Nephron progenitor cell (in vitro differentiated cells): ENCODE results near the gene SYNGAP1.
"Not testable (repeated sequence)": the region's sequence is repeated elsewhere in the genome, so short reads cannot be mapped to it uniquely, and the experiment has no call there.

Experiments
- DNase-seq: peaks from one replicate; pipeline ENCODE4 v3.0.0; 2021
- H3K27ac Mint-ChIP-seq: 2 replicates; pipeline ENCODE4 v1.8.0; 2021; ENCODE audit warnings: mild to moderate bottlenecking, moderate library complexity, mixed read lengths
- H3K27me3 Mint-ChIP-seq: 2 replicates; pipeline ENCODE4 v1.8.0; 2021; ENCODE audit warnings: mild to moderate bottlenecking, low read depth, mixed read lengths; ENCODE audit not compliant: poor library complexity
- H3K36me3 Mint-ChIP-seq: 2 replicates; pipeline ENCODE4 v1.8.0; 2021; ENCODE audit warnings: low read depth, mixed read lengths
- H3K4me1 Mint-ChIP-seq: 2 replicates; pipeline ENCODE4 v1.8.0; 2021; ENCODE audit warnings: mixed read lengths
- H3K4me3 Mint-ChIP-seq: 2 replicates; pipeline ENCODE4 v1.8.0; 2021; ENCODE audit warnings: mild to moderate bottlenecking, moderate library complexity, mixed read lengths
- H3K9me3 Mint-ChIP-seq: 2 replicates; pipeline ENCODE4 v1.8.0; 2021; ENCODE audit warnings: mild to moderate bottlenecking, moderate library complexity, mixed read lengths
- TF ChIP-seq, protein P1 (sequence below): fragments of 200-600 bp; sonication (generic); IDR thresholded peaks from 2 replicates; pipeline ENCODE4 v1.5.0; 2021; ENCODE audit warnings: antibody characterized with exemption

SYNGAP1 gene

DNA sequence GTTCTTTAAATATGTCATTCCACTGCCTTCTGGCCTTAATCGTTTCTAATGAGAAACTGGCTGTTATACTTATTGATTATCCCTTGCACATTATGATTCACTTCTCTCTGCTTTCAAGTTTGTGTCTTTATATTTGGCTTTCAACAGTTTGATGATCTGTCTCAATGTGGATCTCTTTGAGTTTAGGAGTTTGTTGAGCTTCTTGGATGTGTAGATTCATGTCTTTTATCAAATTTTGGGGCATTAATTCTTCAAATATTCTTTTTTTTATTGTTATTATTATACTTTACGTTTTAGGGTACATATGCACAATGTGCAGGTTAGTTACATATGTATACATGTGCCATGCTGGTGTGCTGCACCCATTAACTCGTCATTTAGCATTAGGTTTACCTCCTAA is 63.8 kb downstream of the SYNGAP1 start:
- TF ChIP-seq, protein P1, sequence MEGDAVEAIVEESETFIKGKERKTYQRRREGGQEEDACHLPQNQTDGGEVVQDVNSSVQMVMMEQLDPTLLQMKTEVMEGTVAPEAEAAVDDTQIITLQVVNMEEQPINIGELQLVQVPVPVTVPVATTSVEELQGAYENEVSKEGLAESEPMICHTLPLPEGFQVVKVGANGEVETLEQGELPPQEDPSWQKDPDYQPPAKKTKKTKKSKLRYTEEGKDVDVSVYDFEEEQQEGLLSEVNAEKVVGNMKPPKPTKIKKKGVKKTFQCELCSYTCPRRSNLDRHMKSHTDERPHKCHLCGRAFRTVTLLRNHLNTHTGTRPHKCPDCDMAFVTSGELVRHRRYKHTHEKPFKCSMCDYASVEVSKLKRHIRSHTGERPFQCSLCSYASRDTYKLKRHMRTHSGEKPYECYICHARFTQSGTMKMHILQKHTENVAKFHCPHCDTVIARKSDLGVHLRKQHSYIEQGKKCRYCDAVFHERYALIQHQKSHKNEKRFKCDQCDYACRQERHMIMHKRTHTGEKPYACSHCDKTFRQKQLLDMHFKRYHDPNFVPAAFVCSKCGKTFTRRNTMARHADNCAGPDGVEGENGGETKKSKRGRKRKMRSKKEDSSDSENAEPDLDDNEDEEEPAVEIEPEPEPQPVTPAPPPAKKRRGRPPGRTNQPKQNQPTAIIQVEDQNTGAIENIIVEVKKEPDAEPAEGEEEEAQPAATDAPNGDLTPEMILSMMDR = no peak
- no peak for DNase-seq
- H3K27me3 Mint-ChIP-seq = peaks cover 40% of the 10 kb centered on the region
- H3K36me3 Mint-ChIP-seq = peaks cover 4% of the 10 kb centered on the region
- no peak overlapping the region for H3K27ac Mint-ChIP-seq
- no peaks in the 10 kb centered on the region for H3K4me1 Mint-ChIP-seq
- H3K4me3 Mint-ChIP-seq = no peak overlapping the region
- H3K9me3 Mint-ChIP-seq = peaks cover 13% of the 10 kb centered on the region

DNA sequence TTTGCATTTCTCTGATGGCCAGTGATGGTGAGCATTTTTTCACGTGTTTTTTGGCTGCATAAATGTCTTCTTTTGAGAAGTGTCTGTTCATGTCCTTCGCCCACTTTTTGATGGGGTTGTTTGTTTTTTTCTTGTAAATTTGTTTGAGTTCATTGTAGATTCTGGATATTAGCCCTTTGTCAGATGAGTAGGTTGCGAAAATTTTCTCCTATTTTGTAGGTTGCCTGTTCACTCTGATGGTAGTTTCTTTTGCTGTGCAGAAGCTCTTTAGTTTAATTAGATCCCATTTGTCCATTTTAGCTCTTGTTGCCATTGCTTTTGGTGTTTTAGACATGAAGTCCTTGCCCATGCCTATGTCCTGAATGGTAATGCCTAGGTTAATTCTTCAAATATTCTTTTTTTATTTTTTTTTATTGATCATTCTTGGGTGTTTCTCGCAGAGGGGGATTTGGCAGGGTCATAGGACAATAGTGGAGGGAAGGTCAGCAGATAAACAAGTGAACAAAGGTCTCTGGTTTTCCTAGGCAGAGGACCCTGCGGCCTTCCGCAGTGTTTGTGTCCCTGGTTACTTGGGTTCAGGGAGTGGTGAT is 64.9 kb downstream of the SYNGAP1 start:
- H3K4me1 Mint-ChIP-seq, H3K27ac Mint-ChIP-seq: not testable (repeated sequence)

DNA sequence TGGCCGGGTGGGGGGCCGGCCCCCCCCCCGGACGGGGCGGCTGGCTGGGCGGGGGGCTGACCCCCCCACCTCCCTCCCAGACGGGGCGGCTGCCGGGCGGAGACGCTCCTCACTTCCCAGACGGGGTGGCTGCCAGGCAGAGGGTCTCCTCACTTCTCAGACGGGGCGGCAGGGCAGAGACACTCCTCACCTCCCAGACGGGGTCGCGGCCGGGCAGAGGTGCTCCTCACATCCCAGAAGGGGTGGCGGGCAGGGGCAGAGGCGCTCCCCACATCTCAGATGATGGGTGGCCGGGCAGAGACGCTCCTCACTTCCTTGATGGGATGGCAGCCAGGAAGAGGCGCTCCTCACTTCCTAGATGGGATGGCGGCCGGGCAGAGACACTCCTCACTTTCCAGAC is 65.8 kb downstream of the SYNGAP1 start:
- not testable (repeated sequence) for H3K4me1 Mint-ChIP-seq, H3K36me3 Mint-ChIP-seq, DNase-seq, H3K27ac Mint-ChIP-seq, H3K4me3 Mint-ChIP-seq
- Mint-ChIP-seq H3K9me3 (peaks cover 13% of the 10 kb centered on the region), H3K27me3 (peaks cover 28% of the 10 kb centered on the region)

More for the DNA sequence above, 64.9 kb downstream of the SYNGAP1 start:
- not testable (repeated sequence) for DNase-seq, H3K4me3 Mint-ChIP-seq, H3K36me3 Mint-ChIP-seq
- H3K27me3 Mint-ChIP-seq = peaks cover 29% of the 10 kb centered on the region
- peaks cover 13% of the 10 kb centered on the region for H3K9me3 Mint-ChIP-seq

DNA sequence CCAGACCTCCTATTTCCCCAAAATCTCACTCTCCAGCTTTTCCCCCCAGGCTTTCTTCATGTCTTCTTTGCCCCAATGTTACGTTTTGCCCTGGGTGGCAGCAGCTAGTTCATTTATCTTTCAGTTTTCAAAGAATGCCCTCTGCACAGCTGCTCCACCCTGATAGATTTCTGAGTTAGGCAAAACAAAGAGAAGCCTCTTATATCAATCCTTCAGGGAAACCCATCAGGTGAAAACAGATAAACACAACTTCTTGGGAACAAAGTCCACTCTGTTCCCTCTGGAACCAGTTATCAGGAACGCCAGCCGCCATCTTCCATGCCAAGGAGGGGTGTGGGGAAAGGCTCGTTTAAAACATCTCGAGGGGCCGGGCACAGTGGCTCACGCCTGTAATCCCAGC is 68.5 kb downstream of the SYNGAP1 start:
- Mint-ChIP-seq H3K27ac (no peak overlapping the region), H3K36me3 (peaks cover 4% of the 10 kb centered on the region)
- TF ChIP-seq, protein P1 = no peak

DNA sequence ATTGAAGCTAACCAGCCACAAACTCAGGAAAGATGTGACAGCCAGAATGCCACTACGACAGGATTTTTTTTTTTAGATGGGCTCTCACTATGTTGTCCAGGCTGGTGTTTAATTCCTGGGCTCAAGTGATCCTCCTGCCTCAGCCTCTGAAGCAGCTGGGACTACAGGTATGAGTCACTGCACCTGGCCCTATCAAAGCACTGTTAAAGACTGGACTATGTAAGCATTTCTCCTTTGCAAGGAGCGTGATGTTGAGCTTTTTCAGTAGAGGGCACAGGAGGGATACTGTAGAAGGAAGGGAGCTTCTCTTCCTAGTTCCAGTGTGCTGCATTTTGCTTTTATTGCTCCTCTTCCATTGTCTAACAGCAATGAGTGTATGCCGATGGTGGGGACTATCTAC is 70.3 kb downstream of the SYNGAP1 start:
- H3K27ac Mint-ChIP-seq = no peak overlapping the region
- TF ChIP-seq, protein P1 = no peak
- H3K9me3 Mint-ChIP-seq = peaks cover 6% of the 10 kb centered on the region
- no peak overlapping the region for H3K4me3 Mint-ChIP-seq
- no peaks in the 10 kb centered on the region for H3K4me1 Mint-ChIP-seq
- DNase-seq = no peak
- H3K27me3 Mint-ChIP-seq = peaks cover 21% of the 10 kb centered on the region
- peaks cover 4% of the 10 kb centered on the region for H3K36me3 Mint-ChIP-seq

More for the DNA sequence above, 68.5 kb downstream of the SYNGAP1 start:
- H3K4me1 Mint-ChIP-seq = no peaks in the 10 kb centered on the region
- no peak for DNase-seq
- peaks cover 17% of the 10 kb centered on the region for H3K27me3 Mint-ChIP-seq
- no peak overlapping the region for H3K4me3 Mint-ChIP-seq
- H3K9me3 Mint-ChIP-seq = peaks cover 13% of the 10 kb centered on the region

DNA sequence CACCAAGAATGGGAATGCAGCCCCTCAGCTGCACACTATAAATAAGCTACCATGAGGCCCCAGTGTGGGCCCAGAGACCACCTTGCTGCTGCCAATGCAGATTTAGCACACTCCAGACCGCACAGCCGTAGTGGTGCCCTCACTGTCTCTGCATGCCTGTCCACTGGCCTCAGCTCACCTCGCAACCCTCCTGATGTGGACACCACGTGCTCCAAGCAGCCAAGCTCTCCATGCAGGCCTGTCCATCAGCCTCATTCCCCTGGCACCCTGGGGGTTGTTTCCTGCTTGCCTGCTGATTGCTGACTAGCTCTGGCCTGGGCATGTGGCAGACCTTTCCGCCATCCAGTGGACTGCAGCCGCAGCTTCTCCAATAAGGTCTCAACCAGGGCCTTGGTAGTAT is 70.8 kb downstream of the SYNGAP1 start:
- no peaks in the 10 kb centered on the region for H3K4me1 Mint-ChIP-seq
- H3K36me3 Mint-ChIP-seq = peaks cover 4% of the 10 kb centered on the region
- no peak overlapping the region for H3K27ac Mint-ChIP-seq
- peaks cover 21% of the 10 kb centered on the region for H3K27me3 Mint-ChIP-seq
- H3K9me3 Mint-ChIP-seq = peaks cover 6% of the 10 kb centered on the region
- TF ChIP-seq, protein P1 = no peak
- DNase-seq = no peak
- H3K4me3 Mint-ChIP-seq = no peak overlapping the region

DNA sequence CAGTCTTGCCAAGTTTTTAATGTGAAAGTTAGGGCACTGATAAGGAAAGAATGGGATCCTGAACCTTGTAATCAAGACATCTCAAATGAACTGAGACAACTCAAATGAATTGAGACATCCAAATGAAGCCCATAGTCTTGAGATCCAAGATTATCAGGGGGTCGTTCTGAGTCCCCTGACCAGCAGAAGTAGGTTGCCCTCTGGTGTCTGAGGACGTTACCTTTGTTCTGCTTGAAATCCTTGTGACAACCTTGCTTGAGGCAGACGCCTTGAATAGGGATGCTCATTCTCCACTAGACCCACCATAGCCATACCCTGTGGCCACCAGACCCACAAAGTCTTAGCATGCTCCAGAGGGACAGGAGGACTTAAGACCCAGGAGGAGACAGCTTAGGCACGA is 72.2 kb downstream of the SYNGAP1 start:
- H3K36me3 Mint-ChIP-seq = no peaks in the 10 kb centered on the region

More for the DNA sequence above, 72.2 kb downstream of the SYNGAP1 start:
- no peaks in the 10 kb centered on the region for H3K4me1 Mint-ChIP-seq
- TF ChIP-seq, protein P1 = no peak
- no peaks in the 10 kb centered on the region for H3K9me3 Mint-ChIP-seq
- no peak for DNase-seq
- H3K27ac Mint-ChIP-seq = no peak overlapping the region
- no peak overlapping the region for H3K4me3 Mint-ChIP-seq
- peaks cover 23% of the 10 kb centered on the region for H3K27me3 Mint-ChIP-seq
